ENCODE measurements around the gene TMEM42.
"Not testable (repeated sequence)": the region's sequence is repeated elsewhere in the genome, so short reads cannot be mapped to it uniquely, and the experiment has no call there.

TMEM42 gene

GRCh38 chr3:44835684-44836083 lies 26.0 kb upstream of the TMEM42 start:
- FAIRE-seq = no peak
- no peak for DNase-seq (ENCODE audit: insufficient read length, low spot score)
- TF ChIP-seq POLR2AphosphoS5 (IDR thresholded peaks at IDR 0.05; ENCODE audit: low read depth, low read length) = no peak
- no peak for TF ChIP-seq SPI1 (IDR thresholded peaks at IDR 0.05; ENCODE audit: low read depth, low read length)
- no peak for TF ChIP-seq PAX5 (IDR thresholded peaks at IDR 0.05; ENCODE audit: insufficient read depth, low read length, severe bottlenecking)
- TF ChIP-seq POLR2A (IDR thresholded peaks at IDR 0.05; ENCODE audit: low read depth, low read length) = no peak
- TF ChIP-seq POU2F2 (IDR thresholded peaks at IDR 0.05; ENCODE audit: low read depth, low read length) = no peak
- no peak for TF ChIP-seq TAF1 (IDR thresholded peaks at IDR 0.05; ENCODE audit: low read depth, low read length)

GRCh38 chr3:44842376-44842775 lies 19.3 kb upstream of the TMEM42 start:
- DNase-seq (ENCODE audit: insufficient read length, low spot score) = no peak
- no peak for TF ChIP-seq POU2F2 (IDR thresholded peaks at IDR 0.05; ENCODE audit: low read depth, low read length)
- TF ChIP-seq POLR2AphosphoS5 (IDR thresholded peaks at IDR 0.05; ENCODE audit: low read depth, low read length) = no peak
- TF ChIP-seq TAF1 (IDR thresholded peaks at IDR 0.05; ENCODE audit: low read depth, low read length) = no peak
- TF ChIP-seq SPI1 (IDR thresholded peaks at IDR 0.05; ENCODE audit: low read depth, low read length) = no peak
- no peak for TF ChIP-seq PAX5 (IDR thresholded peaks at IDR 0.05; ENCODE audit: insufficient read depth, low read length, severe bottlenecking)
- no peak for TF ChIP-seq POLR2A (IDR thresholded peaks at IDR 0.05; ENCODE audit: low read depth, low read length)
- FAIRE-seq = no peak

GRCh38 chr3:44845528-44846520 lies 15.9 kb upstream of the TMEM42 start:
- FAIRE-seq (no peak), DNase-seq (ENCODE audit: insufficient read length, low spot score) (no peak)
- no peak for TF ChIP-seq PAX5 (IDR thresholded peaks at IDR 0.05; ENCODE audit: insufficient read depth, low read length, severe bottlenecking)
- no peak for TF ChIP-seq POLR2AphosphoS5 (IDR thresholded peaks at IDR 0.05; ENCODE audit: low read depth, low read length)
- TF ChIP-seq TAF1 (IDR thresholded peaks at IDR 0.05; ENCODE audit: low read depth, low read length) = no peak
- TF ChIP-seq POU2F2 (IDR thresholded peaks at IDR 0.05; ENCODE audit: low read depth, low read length) = no peak
- TF ChIP-seq SPI1 (IDR thresholded peaks at IDR 0.05; ENCODE audit: low read depth, low read length) = no peak
- TF ChIP-seq POLR2A (IDR thresholded peaks at IDR 0.05; ENCODE audit: low read depth, low read length) = no peak

- no peak for FAIRE-seq
- TF ChIP-seq SPI1 (IDR thresholded peaks at IDR 0.05; ENCODE audit: low read depth, low read length) = peak; percentile 75
- no peak for TF ChIP-seq POLR2AphosphoS5 (IDR thresholded peaks at IDR 0.05; ENCODE audit: low read depth, low read length)
These were observed 13.1 kb upstream of the TMEM42 start for GRCh38 chr3:44848634-44849033.

GRCh38 chr3:44856663-44857062 lies 5.0 kb upstream of the TMEM42 start:
- not testable (repeated sequence) for DNase-seq (ENCODE audit: insufficient read length, low spot score); FAIRE-seq

More at GRCh38 chr3:44848634-44849033, 13.1 kb upstream of the TMEM42 start:
- DNase-seq (ENCODE audit: insufficient read length, low spot score) = no peak

- TF ChIP-seq POLR2AphosphoS5 (IDR thresholded peaks at IDR 0.05; ENCODE audit: low read depth, low read length) (no peak), PAX5 (IDR thresholded peaks at IDR 0.05; ENCODE audit: insufficient read depth, low read length, severe bottlenecking) (no peak)
- no peak for DNase-seq (ENCODE audit: insufficient read length, low spot score)
- no peak for FAIRE-seq
These were observed 1.6 kb upstream of the TMEM42 start for GRCh38 chr3:44860117-44860516.

- FAIRE-seq = peak; percentile 87
- TF ChIP-seq PAX5 (IDR thresholded peaks at IDR 0.05; ENCODE audit: insufficient read depth, low read length, severe bottlenecking) (no peak), POLR2A (IDR thresholded peaks at IDR 0.05; ENCODE audit: low read depth, low read length) (no peak), POLR2AphosphoS5 (IDR thresholded peaks at IDR 0.05; ENCODE audit: low read depth, low read length) (no peak), TAF1 (IDR thresholded peaks at IDR 0.05; ENCODE audit: low read depth, low read length) (no peak), POU2F2 (IDR thresholded peaks at IDR 0.05; ENCODE audit: low read depth, low read length) (no peak)
- DNase-seq (ENCODE audit: insufficient read length, low spot score) = no peak
These were observed 520 bp downstream of the TMEM42 start for GRCh38 chr3:44862226-44862637.

- DNase-seq (ENCODE audit: insufficient read length, low spot score) (no peak), FAIRE-seq (no peak)
- TF ChIP-seq POLR2A (IDR thresholded peaks at IDR 0.05; ENCODE audit: low read depth, low read length) = no peak
- no peak for TF ChIP-seq TAF1 (IDR thresholded peaks at IDR 0.05; ENCODE audit: low read depth, low read length)
- no peak for TF ChIP-seq SPI1 (IDR thresholded peaks at IDR 0.05; ENCODE audit: low read depth, low read length)
- TF ChIP-seq PAX5 (IDR thresholded peaks at IDR 0.05; ENCODE audit: insufficient read depth, low read length, severe bottlenecking) = no peak
- no peak for TF ChIP-seq POLR2AphosphoS5 (IDR thresholded peaks at IDR 0.05; ENCODE audit: low read depth, low read length)
- no peak for TF ChIP-seq POU2F2 (IDR thresholded peaks at IDR 0.05; ENCODE audit: low read depth, low read length)
These were observed 3.7 kb downstream of the TMEM42 start for GRCh38 chr3:44865272-44866035.

- no peak for FAIRE-seq
- TF ChIP-seq POLR2AphosphoS5 (IDR thresholded peaks at IDR 0.05; ENCODE audit: low read depth, low read length) = no peak
- no peak for TF ChIP-seq SPI1 (IDR thresholded peaks at IDR 0.05; ENCODE audit: low read depth, low read length)
- TF ChIP-seq TAF1 (IDR thresholded peaks at IDR 0.05; ENCODE audit: low read depth, low read length) = no peak
- TF ChIP-seq PAX5 (IDR thresholded peaks at IDR 0.05; ENCODE audit: insufficient read depth, low read length, severe bottlenecking) = no peak
- TF ChIP-seq POLR2A (IDR thresholded peaks at IDR 0.05; ENCODE audit: low read depth, low read length) = no peak
- no peak for TF ChIP-seq POU2F2 (IDR thresholded peaks at IDR 0.05; ENCODE audit: low read depth, low read length)
- DNase-seq (ENCODE audit: insufficient read length, low spot score) = no peak
These were observed 5.9 kb downstream of the TMEM42 start for GRCh38 chr3:44867421-44868111.
